ENCODE data around the gene NUDT1.

Gene NUDT1

GRCh38 chr7:2269991-2270460 lies 28.0 kb downstream of the NUDT1 start:
- no peak for TF ChIP-seq CTCF (conservative IDR thresholded peaks at IDR 0.05; ENCODE audit: low read depth, low read length)
- DNase-seq (ENCODE audit: low read depth): peak; percentile 83
- peak overlapping the region; percentile 13 for H3K4me3 ChIP-seq (ENCODE audit: low read depth, low read length)

DNA sequence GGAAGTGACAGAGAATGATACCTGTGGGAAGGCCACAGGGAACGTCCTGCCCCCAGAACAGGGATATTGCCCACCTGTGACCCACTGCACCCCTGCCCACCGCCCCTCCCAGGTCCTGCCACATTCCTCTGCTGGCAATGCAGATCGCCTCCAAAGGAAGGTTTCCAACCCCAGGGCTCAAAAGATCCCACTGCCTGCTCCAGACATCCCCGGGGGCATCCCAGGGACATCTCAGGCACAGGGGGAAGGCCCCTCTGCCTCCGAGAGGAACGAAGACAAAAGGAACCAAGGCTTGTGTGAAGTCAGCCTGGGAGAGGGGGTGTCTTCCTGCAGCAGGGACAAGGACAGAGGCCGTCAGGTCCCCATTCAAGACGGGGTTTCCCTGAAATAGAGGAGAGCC lies 28.5 kb downstream of the NUDT1 start:
- DNase-seq (ENCODE audit: low read depth): no peak
- H3K4me3 ChIP-seq (ENCODE audit: low read depth, low read length): no peak overlapping the region
- no peak for TF ChIP-seq CTCF (conservative IDR thresholded peaks at IDR 0.05; ENCODE audit: low read depth, low read length)

GRCh38 chr7:2271273-2272026 lies 29.4 kb downstream of the NUDT1 start:
- H3K4me3 ChIP-seq (ENCODE audit: low read depth, low read length): no peak overlapping the region
- no peak for DNase-seq (ENCODE audit: low read depth)
- no peak for TF ChIP-seq CTCF (conservative IDR thresholded peaks at IDR 0.05; ENCODE audit: low read depth, low read length)

GRCh38 chr7:2272031-2272430 lies 30.0 kb downstream of the NUDT1 start:
- H3K4me3 ChIP-seq (ENCODE audit: low read depth, low read length): no peak overlapping the region
- DNase-seq (ENCODE audit: low read depth): no peak
- no peak for TF ChIP-seq CTCF (conservative IDR thresholded peaks at IDR 0.05; ENCODE audit: low read depth, low read length)

DNA sequence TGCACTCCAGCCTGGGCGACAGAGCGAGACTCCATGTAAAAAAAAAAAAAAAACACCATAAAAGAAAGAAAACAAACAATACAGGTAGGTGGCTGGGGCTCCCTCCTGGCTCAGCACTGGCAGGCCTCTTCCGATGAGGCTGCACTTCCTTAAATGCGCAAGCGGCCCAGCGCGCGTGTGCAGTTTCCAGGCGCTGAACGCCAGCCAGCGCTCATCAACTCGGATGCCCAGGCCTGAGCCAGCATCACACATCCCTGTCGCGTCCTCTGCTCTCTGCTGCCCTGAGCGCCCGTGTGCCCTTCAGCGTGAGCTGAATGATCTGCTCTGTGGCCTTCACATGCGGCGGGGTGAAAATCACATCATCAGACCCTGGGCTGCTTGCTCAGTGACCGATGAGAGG lies 31.8 kb downstream of the NUDT1 start:
- no peak for TF ChIP-seq CTCF (conservative IDR thresholded peaks at IDR 0.05; ENCODE audit: low read depth, low read length)
- H3K4me3 ChIP-seq (ENCODE audit: low read depth, low read length): no peak overlapping the region
- DNase-seq (ENCODE audit: low read depth): no peak

- no peak overlapping the region for H3K4me3 ChIP-seq (ENCODE audit: low read depth, low read length)
- TF ChIP-seq CTCF (conservative IDR thresholded peaks at IDR 0.05; ENCODE audit: low read depth, low read length): no peak
- no peak for DNase-seq (ENCODE audit: low read depth)
Measured at GRCh38 chr7:2274666-2275065, 32.6 kb downstream of the NUDT1 start.

- TF ChIP-seq CTCF (conservative IDR thresholded peaks at IDR 0.05; ENCODE audit: low read depth, low read length): no peak
- H3K4me3 ChIP-seq (ENCODE audit: low read depth, low read length): no peak overlapping the region
- no peak for DNase-seq (ENCODE audit: low read depth)
Measured at GRCh38 chr7:2275101-2275500, 33.1 kb downstream of the NUDT1 start.

Measured in choroid plexus epithelial cell (primary cell).